Motor neuron (in vitro differentiated cells): ENCODE results near the gene HSD17B12. TPM values are rescaled to one million over a fixed set of nuclear protein-coding genes. Genes with fewer than 3 reads are reported as not detected.
A peak's percentile ranks its signal among the peaks of the same experiment; 100 is the strongest.

Source experiments
- ATAC-seq, 8 experiments: fragments of 200-7000 bp; cut with Tn5 transposase; replicated peaks in 6 of 8; 2 replicates each; pipeline ENCODE4 v1.8.0; 2021; ENCODE audit warnings: mild to moderate bottlenecking in 8 of 8, moderate library complexity in 8 of 8
- H3K27ac ChIP-seq, 2 donors: fragments of 250-450 bp; sonication (Bioruptor Pico); 2 replicates each; pipeline ENCODE4 v1.9.0; 2021; ENCODE audit warnings: antibody characterized with exemption in 2 of 2, mild to moderate bottlenecking in 2 of 2, moderate library complexity in 1 of 2
- H3K4me1 ChIP-seq, 2 donors: fragments of 250-450 bp; sonication (Bioruptor Pico); replicated peaks in 1 of 2; 2 replicates each; pipeline ENCODE4 v1.6.1; 2021; ENCODE audit warnings: antibody characterized with exemption in 2 of 2, mild to moderate bottlenecking in 2 of 2, moderate library complexity in 1 of 2
- H3K4me3 ChIP-seq, 5 donors: fragments of 250-450 bp; sonication (Bioruptor Pico); 2 replicates each; pipeline ENCODE4 v1.9.0; 2021; ENCODE audit warnings: antibody characterized with exemption in 5 of 5, mild to moderate bottlenecking in 5 of 5, moderate library complexity in 4 of 5
- WGBS, 10 experiments: fragments of 450-650 bp; shearing (Covaris generic); methylation state at CpG; one replicate each; pipeline ENCODE4 v1.0.0; 2022; 5-methylcytosine and 5-hydroxymethylcytosine counted together
- in situ Hi-C, 9 experiments: fragments of 400-800 bp; cut with MboI; loops; one replicate each; pipeline ENCODE4 v1.15.0; 2021; ENCODE audit warnings: low sequenced_read_pairs in 9 of 9, low pct_unique_long_range_greater_than_20kb in 2 of 9; ENCODE audit not compliant: unreplicated experiment in 9 of 9
- total RNA-seq, 8 experiments: library from RNA; unstranded; fragments of 300-600 nt; gene quantifications; 2 replicates each; pipeline versions ENCODE4 v1.2.3 to v1.2.4, GENCODE V29; 2022

HSD17B12 gene
- total RNA-seq, 8 experiments from 2014 or later: 20.3 to 104 (median 52.0) TPM

DNA sequence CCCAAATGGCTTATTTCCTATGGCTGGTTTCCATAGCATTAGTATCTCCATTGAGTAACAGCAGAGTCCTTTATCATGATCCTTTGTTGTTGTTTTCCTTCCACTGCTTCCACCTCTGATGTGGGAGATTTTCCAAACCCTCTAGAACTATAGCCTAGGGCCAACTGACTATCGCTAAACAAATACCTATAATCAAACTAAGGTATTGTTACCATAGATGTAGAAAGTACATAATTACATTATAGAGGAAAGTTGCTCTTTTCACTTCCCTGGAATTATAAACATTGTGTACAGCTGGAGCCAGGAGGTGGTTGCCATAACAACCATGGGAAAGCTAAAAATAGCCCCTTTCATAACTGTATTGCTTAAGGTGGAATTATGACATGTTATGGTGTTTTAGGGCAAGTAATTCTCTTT lies 153.1 kb downstream of the HSD17B12 start:
- 100% methylated on average over 1 of the region's 1 CpG; no CpG with 5 or more reads in 5 of the 10 experiments for WGBS, 10 experiments
- no peak overlapping the region for H3K4me3 ChIP-seq
- peaks cover 7 to 35% of the 10 kb centered on the region in 2 donors for H3K4me1 ChIP-seq
- in situ Hi-C loops: loop anchor here in 1 of 9 experiments (25.0 kb wide), 1 partner anchor 104 kb away; the partner anchor contains the start of gene C11orf96
- no peak overlapping the region for H3K27ac ChIP-seq
- ATAC-seq: peak in 3 of 8 experiments; percentile 15 to 70 (median 18)

DNA sequence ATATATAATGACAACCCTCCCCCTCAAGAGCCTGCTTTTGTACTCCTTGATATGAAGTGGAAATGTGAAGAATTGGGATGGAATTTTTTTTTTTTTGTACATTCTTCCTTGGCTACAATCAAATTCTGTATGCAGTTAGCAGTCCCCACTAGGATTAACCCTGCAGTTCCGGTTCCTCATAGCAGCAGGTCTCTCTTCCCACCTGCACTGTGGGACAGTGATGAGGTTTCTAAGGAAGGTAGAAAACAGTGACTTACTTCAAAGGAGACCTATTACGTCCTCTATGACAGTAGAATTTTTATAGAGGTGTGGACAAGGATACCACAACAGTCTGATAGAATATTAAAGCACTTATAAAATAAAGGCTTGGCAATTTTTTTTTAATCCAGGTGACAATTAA lies 153.7 kb downstream of the HSD17B12 start:
- ATAC-seq: no peak
- H3K4me3 ChIP-seq: no peak overlapping the region
- in situ Hi-C loops: loop anchor here in 1 of 9 experiments (25.0 kb wide), 1 partner anchor 103 kb away; the partner anchor contains the start of gene C11orf96
- peaks cover 7 to 35% of the 10 kb centered on the region in 2 donors for H3K4me1 ChIP-seq
- 83 to 100% (median 100%) methylated on average over 1 to 2 of the region's 2 CpGs; no CpG with 5 or more reads in 4 of the 10 experiments for WGBS, 10 experiments
- no peak overlapping the region for H3K27ac ChIP-seq

DNA sequence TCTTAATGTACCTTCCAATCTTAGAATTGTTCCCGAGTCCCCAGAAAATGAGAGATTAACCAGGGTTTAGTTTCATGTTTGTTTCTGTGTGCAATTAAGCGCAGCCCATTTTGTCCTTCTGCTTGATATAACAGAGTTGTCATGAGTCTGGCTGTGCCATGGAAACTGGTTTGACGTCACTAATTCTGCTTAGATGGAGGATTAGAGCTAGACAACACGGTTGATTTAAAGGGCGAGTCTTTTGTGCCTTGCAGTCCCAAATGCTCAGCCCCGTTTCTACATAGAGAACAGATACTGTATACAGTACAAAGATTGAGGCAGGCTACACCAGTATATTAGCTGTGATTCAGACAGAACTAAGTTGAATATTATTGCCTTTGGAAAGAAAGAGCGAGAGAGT lies 154.6 kb downstream of the HSD17B12 start:
- no peak overlapping the region for H3K27ac ChIP-seq
- WGBS, 10 experiments: 47 to 93% (median 80%) methylated on average over 2 to 6 of the region's 7 CpGs; no CpG with 5 or more reads in 1 of the 10 experiments
- in situ Hi-C loops: loop anchor here in 1 of 9 experiments (25.0 kb wide), 1 partner anchor 102 kb away; the partner anchor contains the start of gene C11orf96
- H3K4me1 ChIP-seq: peaks cover 7 to 35% of the 10 kb centered on the region in 2 donors
- ATAC-seq: peak in 6 of 8 experiments; percentile 7 to 56 (median 19)
- no peak overlapping the region for H3K4me3 ChIP-seq

- Histone ChIP-seq H3K4me1 (peaks cover 7 to 29% of the 10 kb centered on the region in 2 donors), H3K27ac (no peak overlapping the region), H3K4me3 (no peak overlapping the region)
- in situ Hi-C loops: loop anchor here in 1 of 9 experiments (25.0 kb wide), 1 partner anchor 99 kb away; the partner anchor contains the start of gene C11orf96
- peak in 3 of 8 experiments; percentile 26 to 63 (median 45) for ATAC-seq
- whole genome bisulfite sequencing, 10 experiments: 58 to 100% (median 81%) methylated on average over 1 to 4 of the region's 4 CpGs
Measured at GRCh38 chr11:43837879-43838278, 157.3 kb downstream of the HSD17B12 start.

- in situ Hi-C loops: loop anchor here in 1 of 9 experiments (25.0 kb wide), 1 partner anchor 95 kb away; the partner anchor contains the start of gene C11orf96
Measured at GRCh38 chr11:43842021-43842420, 161.5 kb downstream of the HSD17B12 start.

GRCh38 chr11:43845816-43846215 lies 165.3 kb downstream of the HSD17B12 start:
- H3K4me3 ChIP-seq: no peak overlapping the region
- no peak overlapping the region for H3K27ac ChIP-seq
- ATAC-seq: no peak
- 85 to 100% (median 96%) methylated on average over 1 to 3 of the region's 3 CpGs; no CpG with 5 or more reads in 1 of the 10 experiments for WGBS, 10 experiments
- no peaks in the 10 kb centered on the region for H3K4me1 ChIP-seq
- in situ Hi-C loops: loop anchor here in 1 of 9 experiments (25.0 kb wide), 1 partner anchor 91 kb away; the partner anchor contains the start of gene C11orf96

More at GRCh38 chr11:43842021-43842420, 161.5 kb downstream of the HSD17B12 start:
- WGBS, 10 experiments: 33 to 100% (median 80%) methylated on average over 1 of the region's 1 CpG; no CpG with 5 or more reads in 3 of the 10 experiments
- no peak overlapping the region for H3K27ac ChIP-seq
- no peak overlapping the region for H3K4me3 ChIP-seq
- no peaks in the 10 kb centered on the region for H3K4me1 ChIP-seq
- no peak for ATAC-seq

DNA sequence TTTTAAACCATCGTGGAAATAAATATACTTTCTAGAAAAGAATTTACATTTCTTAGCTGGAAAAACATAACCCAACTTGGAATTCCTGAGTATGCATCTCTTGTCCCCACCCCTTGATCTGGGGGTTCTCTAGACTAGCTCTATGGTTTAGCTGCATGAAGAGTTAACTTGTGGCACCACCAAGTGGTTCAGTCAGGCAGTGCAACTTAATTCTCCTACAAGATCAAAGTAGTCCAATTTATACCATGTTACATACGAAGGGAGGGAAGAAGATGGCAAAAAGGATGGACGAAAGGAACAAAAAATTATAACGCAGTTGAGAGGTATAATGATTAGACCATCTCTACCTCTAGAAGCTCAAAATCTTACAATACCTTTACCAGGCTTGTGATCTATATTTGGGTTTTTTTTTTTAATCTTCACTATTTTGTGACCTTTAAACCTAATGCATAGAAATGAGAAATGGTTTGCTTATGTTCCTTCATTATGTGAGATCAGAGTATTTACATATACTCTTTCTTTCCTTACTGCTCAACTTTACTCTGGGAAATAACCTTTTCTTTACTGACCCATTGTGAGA lies 171.6 kb downstream of the HSD17B12 start:
- ATAC-seq: peak; percentile 70 to 88 (median 83)
- Histone ChIP-seq H3K4me3 (no peak overlapping the region), H3K27ac (no peak overlapping the region), H3K4me1 (no peaks in the 10 kb centered on the region)
- in situ Hi-C loops: no loop called here
- WGBS, 10 experiments: 0 to 54% (median 22%) methylated on average over 1 to 4 of the region's 4 CpGs

- H3K4me3 ChIP-seq: no peak overlapping the region
- H3K27ac ChIP-seq: no peak overlapping the region
- no peak for ATAC-seq
- no peaks in the 10 kb centered on the region for H3K4me1 ChIP-seq
- in situ Hi-C loops: no loop called here
Measured at GRCh38 chr11:43853781-43854180, 173.2 kb downstream of the HSD17B12 start.

DNA sequence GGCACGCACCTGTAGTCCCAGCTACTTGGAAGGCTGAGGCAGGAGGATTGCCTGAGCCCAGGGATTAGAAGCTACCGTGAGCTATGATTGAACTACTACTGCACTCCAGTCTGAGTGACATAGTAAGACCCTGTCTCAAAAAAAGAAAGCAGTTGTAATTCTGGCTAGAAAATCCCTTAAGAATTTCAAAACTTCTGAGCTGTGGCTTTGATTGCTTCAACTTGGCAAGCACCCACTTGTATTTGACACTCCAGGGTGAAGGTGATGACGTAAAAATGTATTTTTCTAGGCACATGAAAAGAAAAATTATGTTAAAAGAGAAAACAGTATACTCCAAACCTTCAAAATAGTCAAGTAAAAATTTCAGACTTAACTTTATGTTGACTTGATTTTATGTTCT lies 176.5 kb downstream of the HSD17B12 start:
- 84 to 100% (median 100%) methylated on average over 1 to 3 of the region's 3 CpGs; no CpG with 5 or more reads in 1 of the 10 experiments for WGBS, 10 experiments
- H3K27ac ChIP-seq: no peak overlapping the region
- no peak overlapping the region for H3K4me3 ChIP-seq
- ATAC-seq: no peak
- H3K4me1 ChIP-seq: no peaks in the 10 kb centered on the region
- in situ Hi-C loops: no loop called here

DNA sequence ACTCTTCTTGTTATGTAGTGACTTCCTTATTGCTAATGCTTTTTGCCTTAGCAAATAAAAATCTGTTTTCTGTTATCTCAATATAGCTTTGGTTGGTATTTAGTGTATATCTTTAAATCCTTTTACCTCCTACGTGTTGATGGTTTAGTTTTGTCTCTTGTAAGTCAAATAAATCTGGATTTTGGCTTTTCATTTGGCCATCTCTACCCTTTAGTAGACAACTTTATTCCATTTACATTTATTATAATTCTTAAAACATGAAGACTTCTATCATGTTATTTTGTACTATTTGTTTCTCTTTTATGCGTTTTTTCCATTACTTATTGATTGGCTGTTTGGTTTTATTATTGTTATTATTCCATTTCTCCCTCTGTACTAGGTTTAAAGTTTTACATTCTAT lies 180.6 kb downstream of the HSD17B12 start:
- Histone ChIP-seq H3K4me1 (no peaks in the 10 kb centered on the region), H3K27ac (no peak overlapping the region), H3K4me3 (no peak overlapping the region)
- 70 to 96% (median 87%) methylated on average over 2 of the region's 2 CpGs for WGBS, 10 experiments
- in situ Hi-C loops: no loop called here
- ATAC-seq: no peak

- in situ Hi-C loops: no loop called here
- Histone ChIP-seq H3K4me3 (no peak overlapping the region), H3K27ac (no peak overlapping the region), H3K4me1 (no peaks in the 10 kb centered on the region)
- ATAC-seq: no peak
- whole genome bisulfite sequencing, 10 experiments: 20 to 100% (median 96%) methylated on average over 1 to 2 of the region's 2 CpGs; no CpG with 5 or more reads in 2 of the 10 experiments
Measured at GRCh38 chr11:43866520-43866919, 186.0 kb downstream of the HSD17B12 start.

DNA sequence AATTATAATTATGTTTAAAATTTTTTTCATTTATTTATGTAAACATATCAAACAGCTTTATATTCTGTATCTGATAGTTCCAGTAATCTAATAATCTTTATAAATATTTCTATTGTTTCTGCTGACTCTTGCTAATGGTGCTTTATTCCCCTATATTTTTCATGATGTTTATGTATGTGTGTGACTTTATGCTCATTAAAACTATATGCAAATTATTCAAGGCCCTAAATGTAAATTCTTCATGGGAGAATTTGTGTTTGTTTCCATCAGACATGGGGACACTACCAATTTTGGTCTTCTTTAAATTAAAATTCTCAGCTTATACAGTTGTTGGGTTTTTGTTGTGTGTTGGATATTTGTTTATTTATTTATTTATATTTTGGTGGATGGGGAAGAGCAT lies 186.4 kb downstream of the HSD17B12 start:
- Histone ChIP-seq H3K4me3 (no peak overlapping the region), H3K27ac (no peak overlapping the region), H3K4me1 (no peaks in the 10 kb centered on the region)
- in situ Hi-C loops: no loop called here
- ATAC-seq: no peak

- Histone ChIP-seq H3K4me1 (no peaks in the 10 kb centered on the region), H3K4me3 (no peak overlapping the region), H3K27ac (no peak overlapping the region)
- in situ Hi-C loops: no loop called here
- peak in 7 of 8 experiments; percentile 29 to 97 (median 69) for ATAC-seq
- whole genome bisulfite sequencing, 10 experiments: 3 to 83% (median 62%) methylated on average over 1 to 5 of the region's 5 CpGs; no CpG with 5 or more reads in 1 of the 10 experiments
Measured at GRCh38 chr11:43868852-43869567, 188.5 kb downstream of the HSD17B12 start.
